Activated T-cell treated with anti-CD3 and anti-CD28 coated beads for 24 hours (primary cell): ENCODE measurements around the gene SCD.

Experiments
- DNase-seq: peaks from one replicate; pipeline ENCODE4 v3.0.0-alpha.2; 2020; ENCODE audit warnings: low read depth

SCD gene

GRCh38 chr10:100340948-100341847 lies 5.8 kb upstream of the SCD start:
- DNase-seq, result no peak

GRCh38 chr10:100341953-100342626 lies 4.9 kb upstream of the SCD start:
- peak; percentile 12 for DNase-seq

- no peak for DNase-seq
Observed at GRCh38 chr10:100342627-100342972, 4.4 kb upstream of the SCD start.

- DNase-seq, result no peak
Observed at GRCh38 chr10:100344241-100344788, 2.7 kb upstream of the SCD start.

GRCh38 chr10:100345570-100346330 lies 1.3 kb upstream of the SCD start:
- DNase-seq, result no peak

GRCh38 chr10:100346351-100346764 lies 675 bp upstream of the SCD start:
- peak; percentile 48 for DNase-seq

GRCh38 chr10:100347568-100348195 lies 649 bp downstream of the SCD start:
- DNase-seq, result no peak

- DNase-seq, result no peak
Observed at GRCh38 chr10:100348389-100348927, 1.4 kb downstream of the SCD start.

- DNase-seq, result no peak
Observed at GRCh38 chr10:100349087-100349486, 2.1 kb downstream of the SCD start.

- DNase-seq, result no peak
Observed at GRCh38 chr10:100349672-100350071, 2.6 kb downstream of the SCD start.

GRCh38 chr10:100350914-100351485 lies 4.0 kb downstream of the SCD start:
- DNase-seq, result no peak

GRCh38 chr10:100353770-100354485 lies 6.9 kb downstream of the SCD start:
- no peak for DNase-seq

- DNase-seq, result no peak
Observed at GRCh38 chr10:100355086-100355485, 8.1 kb downstream of the SCD start.

- DNase-seq, result no peak
Observed at GRCh38 chr10:100356067-100357017, 9.3 kb downstream of the SCD start.

GRCh38 chr10:100357059-100357858 lies 10.2 kb downstream of the SCD start:
- no peak for DNase-seq

GRCh38 chr10:100359030-100359432 lies 12.0 kb downstream of the SCD start:
- DNase-seq, result no peak

- DNase-seq, result no peak
Observed at GRCh38 chr10:100359529-100360150, 12.6 kb downstream of the SCD start.

- DNase-seq, result no peak
Observed at GRCh38 chr10:100360234-100360633, 13.2 kb downstream of the SCD start.
